Activated CD4-positive, alpha-beta T cell treated with anti-CD3 and anti-CD28 coated beads, Interleukin-10, Interleukin-2, amounts not matched to agents 100 ng/mL and 50 ng/mL, durations not matched to agents 16 hours and 8 hours (primary cell): ENCODE results near the gene CHST12.

Experiments used
- DNase-seq: peaks from one replicate; pipeline ENCODE4 v3.0.0-alpha.2; 2020

The CHST12 gene

GRCh38 chr7:2483494-2483893 is 80.1 kb downstream of the CHST12 start:
- DNase-seq = no peak

- no peak for DNase-seq
These were observed 81.5 kb downstream of the CHST12 start for GRCh38 chr7:2484868-2485267.

GRCh38 chr7:2487586-2488271 is 84.3 kb downstream of the CHST12 start:
- DNase-seq = no peak

GRCh38 chr7:2488272-2488645 is 84.8 kb downstream of the CHST12 start:
- no peak for DNase-seq

- DNase-seq = no peak
These were observed 85.3 kb downstream of the CHST12 start for GRCh38 chr7:2488681-2489080.

- no peak for DNase-seq
These were observed 86.8 kb downstream of the CHST12 start for GRCh38 chr7:2490181-2490651.

GRCh38 chr7:2492038-2492437 is 88.6 kb downstream of the CHST12 start:
- DNase-seq = no peak

- DNase-seq = no peak
These were observed 90.1 kb downstream of the CHST12 start for GRCh38 chr7:2493205-2494164.

GRCh38 chr7:2494191-2495130 is 91.0 kb downstream of the CHST12 start:
- no peak for DNase-seq

GRCh38 chr7:2495418-2496299 is 92.2 kb downstream of the CHST12 start:
- DNase-seq = no peak

GRCh38 chr7:2496375-2496774 is 93.0 kb downstream of the CHST12 start:
- no peak for DNase-seq

GRCh38 chr7:2497065-2497464 is 93.7 kb downstream of the CHST12 start:
- DNase-seq = no peak

- no peak for DNase-seq
These were observed 94.3 kb downstream of the CHST12 start for GRCh38 chr7:2497500-2498336.
